Uterus (tissue), 4 donors: ENCODE data around the gene ZNF710. TPM values are rescaled to one million over a fixed set of nuclear protein-coding genes. Genes with fewer than 3 reads are reported as not detected.

Source experiments
- DNase-seq, 2 donors: peaks; one replicate each; pipeline ENCODE4 v3.0.0-alpha.2; 2019 to 2020
- H3K27ac ChIP-seq, 2 donors: fragments of 200-600 bp; sonication (generic); 1 replicate in 1 of 2; 2 replicates in 1 of 2; pipeline ENCODE4 v1.5.1; 2016 to 2018
- H3K27me3 ChIP-seq, 2 donors: fragments of 200-600 bp; sonication (generic); one replicate each; pipeline ENCODE4 v1.5.1; 2018 to 2019; ENCODE audit warnings: control low read depth in 1 of 2
- H3K36me3 ChIP-seq, 2 donors: fragments of 200-600 bp; sonication (generic); one replicate each; pipeline ENCODE4 v1.5.1; 2019; ENCODE audit warnings: control low read depth in 1 of 2
- H3K4me1 ChIP-seq, 2 donors: fragments of 200-600 bp; sonication (generic); one replicate each; pipeline ENCODE4 v1.5.1; 2018 to 2019; ENCODE audit warnings: control low read depth in 1 of 2
- H3K4me3 ChIP-seq, 2 donors: fragments of 200-600 bp; sonication (generic); 1 replicate in 1 of 2; 2 replicates in 1 of 2; pipeline ENCODE4 v1.5.1; 2018 to 2019; ENCODE audit warnings: mild to moderate bottlenecking in 1 of 2
- H3K9me3 ChIP-seq, 2 donors: fragments of 200-600 bp; sonication (generic); one replicate each; pipeline ENCODE4 v1.5.1; 2019; ENCODE audit warnings: control low read depth in 1 of 2
- CTCF ChIP-seq, 4 experiments: fragments of 200-600 bp in 2 of 4; fragments of 450-650 bp in 2 of 4; sonication (generic) in 2 of 4; IDR thresholded peaks; one replicate each; pipeline ENCODE4 v1.5.1; 2016 to 2019; ENCODE audit warnings: antibody characterized with exemption in 4 of 4, mild to moderate bottlenecking in 2 of 4, moderate library complexity in 1 of 4
- POLR2A ChIP-seq, 2 donors: fragments of 450-650 bp; IDR thresholded peaks; one replicate each; pipeline ENCODE4 v1.6.1; 2016; ENCODE audit warnings: antibody characterized with exemption in 2 of 2, mild to moderate bottlenecking in 1 of 2, moderate library complexity in 1 of 2
- intact Hi-C: fragments of 100-400 bp; cut with DNase I; formaldehyde crosslinking; loops from one replicate; pipeline ENCODE4 v1.15.1; 2023; ENCODE audit warnings: low total_unique reads
- total RNA-seq, 4 donors: library from RNA; depleted of rRNA in 3 of 4; stranded (reverse); fragments of >200 nt in 3 of 4; gene quantifications; one replicate each; pipeline versions ENCODE4 v1.1.0 to v1.2.4, GENCODE V29; 2014 to 2023
- donor health status: DM: yes; HTN: yes; CAD: no.

The ZNF710 gene
- total RNA-seq, 4 donors from 2014 or later = 2.3 to 22.2 (median 8.4) TPM

DNA sequence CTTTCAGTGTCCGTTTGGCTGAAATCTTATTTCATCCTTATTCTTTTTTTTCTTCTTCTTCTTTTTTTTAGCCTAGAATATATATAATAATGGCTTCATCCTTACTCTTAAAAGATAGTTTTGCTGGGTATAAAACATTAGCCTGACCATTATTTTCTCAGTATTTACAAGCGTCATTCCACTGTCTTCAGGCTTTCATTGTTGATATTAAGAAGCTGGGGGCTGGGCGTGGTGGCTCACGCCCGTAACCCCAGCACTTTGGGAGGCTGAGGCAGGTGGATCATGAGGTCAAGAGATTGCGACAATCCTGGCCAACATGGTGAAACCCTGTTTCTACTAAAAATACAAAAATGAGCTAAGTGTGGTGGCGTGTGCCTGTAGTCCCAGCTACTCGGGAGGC is 10.6 kb downstream of the ZNF710 start:
- Histone ChIP-seq H3K4me1 (no peaks in the 10 kb centered on the region), H3K27me3 (no peaks in the 10 kb centered on the region), H3K36me3 (no peaks in the 10 kb centered on the region), H3K27ac (no peak overlapping the region), H3K9me3 (peaks cover 0 to 8% of the 10 kb centered on the region in 2 donors), H3K4me3 (no peak overlapping the region)
- intact Hi-C loops = no loop called here
- TF ChIP-seq POLR2A (IDR thresholded peaks at IDR 0.05) = no peak
- no peak for TF ChIP-seq CTCF (IDR thresholded peaks at IDR 0.05)
- DNase-seq = no peak

- Histone ChIP-seq H3K4me3 (no peak overlapping the region), H3K27me3 (no peaks in the 10 kb centered on the region), H3K9me3 (peaks cover 0 to 8% of the 10 kb centered on the region in 2 donors), H3K4me1 (no peaks in the 10 kb centered on the region), H3K27ac (no peak overlapping the region), H3K36me3 (no peaks in the 10 kb centered on the region)
- intact Hi-C loops = no loop called here
- TF ChIP-seq CTCF (IDR thresholded peaks at IDR 0.05) (no peak), POLR2A (IDR thresholded peaks at IDR 0.05) (no peak)
- no peak for DNase-seq
These were observed 12.4 kb downstream of the ZNF710 start for GRCh38 chr15:90013503-90013937.

DNA sequence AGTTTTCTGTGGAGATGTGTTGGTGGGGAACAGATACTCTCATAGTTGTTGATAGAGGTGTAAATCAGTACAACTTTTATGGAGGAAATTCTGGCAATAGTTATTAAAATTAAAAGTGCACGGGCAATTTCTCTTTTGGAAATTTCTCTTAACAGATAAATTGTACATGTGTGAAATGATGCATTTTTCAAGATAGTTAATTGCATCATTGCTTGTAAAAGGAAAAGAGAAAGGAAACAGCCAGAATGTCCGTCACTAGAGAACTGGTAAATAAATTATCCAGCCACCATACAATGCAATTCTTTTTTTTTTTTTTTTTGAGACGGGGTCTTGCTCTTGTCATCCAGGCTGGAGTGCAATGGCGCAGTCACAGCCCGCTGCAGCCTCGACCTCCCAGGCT is 14.2 kb downstream of the ZNF710 start:
- no peak for TF ChIP-seq CTCF (IDR thresholded peaks at IDR 0.05)
- intact Hi-C loops = no loop called here
- Histone ChIP-seq H3K9me3 (peaks cover 0 to 8% of the 10 kb centered on the region in 2 donors), H3K4me1 (no peaks in the 10 kb centered on the region), H3K36me3 (no peaks in the 10 kb centered on the region), H3K27ac (no peak overlapping the region), H3K4me3 (no peak overlapping the region), H3K27me3 (no peaks in the 10 kb centered on the region)
- no peak for DNase-seq

DNA sequence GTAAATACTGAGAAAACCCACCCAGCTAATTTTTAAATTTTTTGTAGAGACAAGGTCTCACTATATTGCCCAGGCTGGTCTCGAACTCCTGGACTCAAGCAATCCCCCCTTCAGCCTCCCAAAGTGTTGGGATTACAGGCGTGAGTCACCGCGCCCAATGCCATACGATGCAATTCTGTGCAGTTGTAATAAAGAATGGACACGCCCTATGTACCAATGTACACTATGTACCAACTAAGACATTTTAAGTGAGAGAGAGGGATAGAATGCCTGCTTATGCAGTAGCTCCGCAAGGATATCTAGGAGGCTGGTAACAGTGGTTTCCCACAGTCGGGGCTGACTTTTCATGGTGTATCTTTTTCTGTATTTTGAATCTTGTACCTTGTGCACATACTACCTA is 14.6 kb downstream of the ZNF710 start:
- intact Hi-C loops = no loop called here
- no peak overlapping the region for H3K27ac ChIP-seq
- DNase-seq = no peak
- H3K36me3 ChIP-seq = no peaks in the 10 kb centered on the region
- H3K4me3 ChIP-seq = no peak overlapping the region
- TF ChIP-seq CTCF (IDR thresholded peaks at IDR 0.05) (no peak), POLR2A (IDR thresholded peaks at IDR 0.05) (no peak)
- H3K27me3 ChIP-seq = no peaks in the 10 kb centered on the region
- H3K9me3 ChIP-seq = peaks cover 0 to 8% of the 10 kb centered on the region in 2 donors
- H3K4me1 ChIP-seq = no peaks in the 10 kb centered on the region

DNA sequence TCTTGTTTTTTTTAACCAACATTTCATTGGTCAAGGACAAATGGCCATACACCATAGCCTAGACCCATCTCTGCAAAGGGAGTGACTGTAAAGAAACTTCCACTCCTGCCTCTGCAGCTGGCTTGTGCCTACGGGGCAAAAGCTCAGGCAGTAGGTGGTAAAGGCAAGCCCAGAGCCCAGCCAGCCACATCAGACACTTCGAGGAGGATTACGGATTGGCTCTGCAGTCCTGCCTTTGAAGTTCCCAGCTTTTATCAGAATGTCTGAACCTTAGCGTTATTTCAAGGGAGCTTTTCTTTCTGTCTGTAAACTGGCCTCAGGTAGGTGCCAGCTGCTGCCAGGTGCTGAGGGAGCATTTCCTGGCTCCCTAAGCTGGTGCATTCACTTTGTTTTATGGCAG is 15.6 kb downstream of the ZNF710 start:
- Histone ChIP-seq H3K4me3 (no peak overlapping the region), H3K36me3 (no peaks in the 10 kb centered on the region), H3K4me1 (no peaks in the 10 kb centered on the region), H3K9me3 (peaks cover 0 to 5% of the 10 kb centered on the region in 2 donors), H3K27ac (no peak overlapping the region), H3K27me3 (no peaks in the 10 kb centered on the region)
- intact Hi-C loops = no loop called here
- DNase-seq = no peak
- no peak for TF ChIP-seq POLR2A (IDR thresholded peaks at IDR 0.05)
- no peak for TF ChIP-seq CTCF (IDR thresholded peaks at IDR 0.05)
